Suprapubic skin (tissue), 4 donors: ENCODE results near the gene DNAJC4.

Experiments used
- EP300 ChIP-seq: sonication (generic); formaldehyde crosslinking; IDR thresholded peaks from one replicate; pipeline ENCODE4 v1.6.1; 2017; ENCODE audit warnings: antibody characterized with exemption
- POLR2A ChIP-seq, 2 donors: fragments of 450-650 bp; IDR thresholded peaks; one replicate each; pipeline ENCODE4 v1.6.1; 2017; ENCODE audit warnings: antibody characterized with exemption in 2 of 2, mild to moderate bottlenecking in 2 of 2, moderate library complexity in 2 of 2
- POLR2AphosphoS5 ChIP-seq, 3 donors: sonication (generic); formaldehyde crosslinking; IDR thresholded peaks; one replicate each; pipeline ENCODE4 v1.6.1; 2017; ENCODE audit warnings: antibody characterized with exemption in 3 of 3
- TF ChIP-seq, protein P1 (sequence below), 2 donors: fragments of 200-600 bp in 1 of 2; fragments of 450-650 bp in 1 of 2; sonication (generic) in 1 of 2; IDR thresholded peaks; one replicate each; pipeline ENCODE4 v1.5.1; 2016 to 2019; ENCODE audit warnings: antibody characterized with exemption in 2 of 2, mild to moderate bottlenecking in 1 of 2, moderate library complexity in 1 of 2

DNA sequence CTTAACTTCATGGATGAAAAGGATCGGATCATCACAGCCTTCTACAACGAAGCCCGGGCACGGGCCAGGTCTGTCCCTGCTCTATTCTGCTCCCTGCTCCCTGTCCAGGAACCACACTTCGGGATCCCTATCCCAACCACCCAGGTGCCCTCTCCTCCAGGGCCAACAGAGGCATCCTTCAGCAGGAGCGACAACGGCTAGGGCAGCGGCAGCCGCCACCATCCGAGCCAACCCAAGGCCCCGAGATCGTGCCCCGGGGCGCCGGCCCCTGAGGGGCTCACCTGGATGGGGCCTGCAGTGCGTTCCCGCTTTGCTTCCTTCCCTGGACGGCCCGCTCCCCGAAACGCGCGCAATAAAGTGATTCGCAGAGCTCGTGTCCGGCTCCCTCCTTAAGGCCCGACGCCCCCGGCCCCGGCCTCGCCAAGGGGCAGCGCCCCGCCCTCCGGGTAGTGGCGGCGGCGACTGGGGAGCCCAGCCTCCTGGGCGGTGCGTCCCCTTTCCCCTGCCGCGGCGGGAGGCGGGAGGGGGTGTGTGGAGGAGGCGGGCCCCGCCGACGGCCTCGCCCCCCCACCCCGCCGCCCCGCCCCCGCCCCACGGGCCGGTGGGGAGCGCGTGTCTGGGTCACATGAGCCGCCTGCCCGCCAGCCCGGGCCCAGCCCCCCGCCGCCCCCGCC lies 3.7 kb downstream of the DNAJC4 start, which contains the start of gene VEGFB:
- TF ChIP-seq POLR2A (IDR thresholded peaks at IDR 0.05) = no peak
- TF ChIP-seq, protein P1, sequence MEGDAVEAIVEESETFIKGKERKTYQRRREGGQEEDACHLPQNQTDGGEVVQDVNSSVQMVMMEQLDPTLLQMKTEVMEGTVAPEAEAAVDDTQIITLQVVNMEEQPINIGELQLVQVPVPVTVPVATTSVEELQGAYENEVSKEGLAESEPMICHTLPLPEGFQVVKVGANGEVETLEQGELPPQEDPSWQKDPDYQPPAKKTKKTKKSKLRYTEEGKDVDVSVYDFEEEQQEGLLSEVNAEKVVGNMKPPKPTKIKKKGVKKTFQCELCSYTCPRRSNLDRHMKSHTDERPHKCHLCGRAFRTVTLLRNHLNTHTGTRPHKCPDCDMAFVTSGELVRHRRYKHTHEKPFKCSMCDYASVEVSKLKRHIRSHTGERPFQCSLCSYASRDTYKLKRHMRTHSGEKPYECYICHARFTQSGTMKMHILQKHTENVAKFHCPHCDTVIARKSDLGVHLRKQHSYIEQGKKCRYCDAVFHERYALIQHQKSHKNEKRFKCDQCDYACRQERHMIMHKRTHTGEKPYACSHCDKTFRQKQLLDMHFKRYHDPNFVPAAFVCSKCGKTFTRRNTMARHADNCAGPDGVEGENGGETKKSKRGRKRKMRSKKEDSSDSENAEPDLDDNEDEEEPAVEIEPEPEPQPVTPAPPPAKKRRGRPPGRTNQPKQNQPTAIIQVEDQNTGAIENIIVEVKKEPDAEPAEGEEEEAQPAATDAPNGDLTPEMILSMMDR (IDR thresholded peaks at IDR 0.05) = no peak
- TF ChIP-seq POLR2AphosphoS5 (IDR thresholded peaks at IDR 0.05) = no peak
- no peak for TF ChIP-seq EP300
